Thyroid gland (tissue), 4 donors: ENCODE data around the gene ZNF777. TPM values are rescaled to one million over a fixed set of nuclear protein-coding genes. Genes with fewer than 3 reads are reported as not detected.
A peak's percentile ranks its signal among the peaks of the same experiment; 100 is the strongest.

Experiments used
- DNase-seq, 2 donors: peaks; one replicate each; pipeline ENCODE4 v3.0.0-alpha.2; 2019
- H3K27ac ChIP-seq, 3 donors: fragments of 200-600 bp; sonication (generic); 1 replicate in 2 of 3; 2 replicates in 1 of 3; pipeline ENCODE4 v1.5.1; 2016 to 2019; ENCODE audit warnings: mild to moderate bottlenecking in 1 of 3, moderate library complexity in 1 of 3
- H3K27me3 ChIP-seq: fragments of 200-600 bp; sonication (generic); one replicate; pipeline ENCODE4 v1.5.1; 2019
- H3K36me3 ChIP-seq, 2 donors: fragments of 200-600 bp; sonication (generic); one replicate each; pipeline ENCODE4 v1.5.1; 2016 to 2019
- H3K4me1 ChIP-seq, 2 donors: fragments of 200-600 bp; sonication (generic); one replicate each; pipeline ENCODE4 v1.5.1; 2017 to 2019
- H3K4me3 ChIP-seq, 3 donors: fragments of 200-600 bp; sonication (generic); replicated peaks in 1 of 3; 1 replicate in 2 of 3; 2 replicates in 1 of 3; pipeline ENCODE4 v1.5.1; 2016; ENCODE audit warnings: mild to moderate bottlenecking in 1 of 3
- H3K9me3 ChIP-seq: fragments of 200-600 bp; sonication (generic); one replicate; pipeline ENCODE4 v1.5.1; 2017
- POLR2A ChIP-seq, 2 donors: fragments of 450-650 bp; IDR thresholded peaks; one replicate each; pipeline ENCODE4 v1.6.1; 2017; ENCODE audit warnings: antibody characterized with exemption in 2 of 2, mild to moderate bottlenecking in 2 of 2, moderate library complexity in 1 of 2
- WGBS, 2 donors: methylation state at CpG; one replicate each; pipeline ENCODE4 v1.1.5; 2017; 5-methylcytosine and 5-hydroxymethylcytosine counted together
- intact Hi-C: fragments of 100-400 bp; cut with DNase I; formaldehyde crosslinking; loops from one replicate; pipeline ENCODE4 v1.15.1; 2023
- total RNA-seq, 4 donors: library from RNA; depleted of rRNA; stranded (reverse); fragments of >200 nt; gene quantifications; one replicate each; pipeline ENCODE4 v1.2.3, GENCODE V29; 2016
- TF ChIP-seq, protein P1 (sequence below), 6 experiments: fragments of 200-600 bp in 3 of 6; fragments of 450-650 bp in 3 of 6; sonication (generic) in 3 of 6; IDR thresholded peaks; one replicate each; pipeline ENCODE4 v1.5.1; 2016 to 2019; ENCODE audit warnings: antibody characterized with exemption in 6 of 6, mild to moderate bottlenecking in 2 of 6, inconsistent platforms in 1 of 6, moderate library complexity in 1 of 6

ZNF777 gene
- total RNA-seq, 4 donors from 2014 or later = 9.0 to 14.9 (median 12.1) TPM

DNA sequence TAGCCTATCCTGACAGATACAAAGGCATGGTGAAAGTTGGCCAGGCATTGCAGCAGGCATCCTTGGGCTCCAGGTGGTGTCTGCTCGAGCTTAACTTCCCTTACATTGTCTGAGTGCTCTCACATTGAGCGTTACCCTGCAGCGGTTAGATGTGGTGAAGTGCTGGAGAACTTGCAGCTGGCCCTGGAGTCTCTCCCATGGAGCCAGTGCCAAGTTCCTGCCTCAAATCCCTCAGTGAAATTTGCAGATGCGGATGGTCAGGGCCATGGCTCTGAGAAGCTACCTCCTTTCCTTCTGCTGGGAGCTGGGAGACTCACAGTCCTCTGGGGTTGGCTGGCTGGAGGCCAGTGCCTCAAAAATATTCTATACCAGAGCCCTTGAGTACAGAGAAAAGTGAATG is 40.0 kb upstream of the ZNF777 start:
- H3K4me1 ChIP-seq = peaks cover under 1 to 5% of the 10 kb centered on the region in 2 donors
- 55 to 76% methylated on average over 3 to 4 of the region's 4 CpGs for WGBS, 2 donors
- no peak for DNase-seq
- no peaks in the 10 kb centered on the region for H3K27me3 ChIP-seq
- H3K36me3 ChIP-seq = no peaks in the 10 kb centered on the region
- TF ChIP-seq, protein P1, sequence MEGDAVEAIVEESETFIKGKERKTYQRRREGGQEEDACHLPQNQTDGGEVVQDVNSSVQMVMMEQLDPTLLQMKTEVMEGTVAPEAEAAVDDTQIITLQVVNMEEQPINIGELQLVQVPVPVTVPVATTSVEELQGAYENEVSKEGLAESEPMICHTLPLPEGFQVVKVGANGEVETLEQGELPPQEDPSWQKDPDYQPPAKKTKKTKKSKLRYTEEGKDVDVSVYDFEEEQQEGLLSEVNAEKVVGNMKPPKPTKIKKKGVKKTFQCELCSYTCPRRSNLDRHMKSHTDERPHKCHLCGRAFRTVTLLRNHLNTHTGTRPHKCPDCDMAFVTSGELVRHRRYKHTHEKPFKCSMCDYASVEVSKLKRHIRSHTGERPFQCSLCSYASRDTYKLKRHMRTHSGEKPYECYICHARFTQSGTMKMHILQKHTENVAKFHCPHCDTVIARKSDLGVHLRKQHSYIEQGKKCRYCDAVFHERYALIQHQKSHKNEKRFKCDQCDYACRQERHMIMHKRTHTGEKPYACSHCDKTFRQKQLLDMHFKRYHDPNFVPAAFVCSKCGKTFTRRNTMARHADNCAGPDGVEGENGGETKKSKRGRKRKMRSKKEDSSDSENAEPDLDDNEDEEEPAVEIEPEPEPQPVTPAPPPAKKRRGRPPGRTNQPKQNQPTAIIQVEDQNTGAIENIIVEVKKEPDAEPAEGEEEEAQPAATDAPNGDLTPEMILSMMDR (IDR thresholded peaks at IDR 0.05) = no peak
- TF ChIP-seq POLR2A (IDR thresholded peaks at IDR 0.05) = no peak
- intact Hi-C loops = no loop called here
- H3K9me3 ChIP-seq = no peaks in the 10 kb centered on the region
- no peak overlapping the region for H3K27ac ChIP-seq
- no peak overlapping the region for H3K4me3 ChIP-seq

DNA sequence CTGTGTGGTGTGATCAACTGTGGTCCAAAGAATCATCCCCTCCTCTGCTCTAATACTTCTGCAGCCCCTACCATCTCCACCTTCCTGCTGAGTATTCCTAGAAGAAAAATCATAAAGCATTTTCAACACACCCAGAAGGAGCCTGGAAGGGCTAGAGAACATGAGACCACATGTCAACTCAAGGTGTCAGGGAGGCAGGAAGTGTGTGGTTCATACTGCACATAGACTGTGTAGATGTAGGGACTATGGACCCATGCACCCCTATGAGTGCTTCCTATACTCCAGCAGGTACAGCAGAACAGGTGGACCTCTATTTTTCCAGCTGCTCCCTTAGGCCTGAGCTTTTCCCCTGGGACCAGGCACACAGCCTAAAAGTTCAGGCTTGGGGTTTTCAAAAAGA is 39.3 kb upstream of the ZNF777 start:
- H3K4me1 ChIP-seq = peaks cover 7 to 12% of the 10 kb centered on the region in 2 donors
- intact Hi-C loops = no loop called here
- TF ChIP-seq, protein P1 (IDR thresholded peaks at IDR 0.05) = no peak
- no peak for TF ChIP-seq POLR2A (IDR thresholded peaks at IDR 0.05)

DNA sequence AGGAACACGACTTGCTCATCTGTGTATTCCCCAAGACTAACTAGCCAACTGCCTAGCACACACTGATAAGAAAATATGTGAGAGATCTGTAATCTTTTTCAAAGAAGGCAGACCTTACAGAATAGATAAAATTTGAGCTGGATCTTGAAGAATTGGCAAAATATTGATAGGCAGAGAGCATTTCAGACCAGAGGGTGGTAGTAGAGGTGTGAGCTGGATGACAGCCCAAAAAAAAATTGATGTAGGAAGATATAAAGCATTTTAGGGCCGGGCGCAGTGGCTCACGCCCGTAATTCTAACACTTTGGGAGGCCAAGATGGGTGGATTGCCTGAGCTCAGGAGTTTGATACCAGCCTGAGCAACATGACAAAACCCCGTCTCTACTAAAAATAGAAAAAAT is 37.9 kb upstream of the ZNF777 start:
- Histone ChIP-seq H3K27me3 (no peaks in the 10 kb centered on the region), H3K36me3 (peaks cover 3% of the 10 kb centered on the region in 2 donors), H3K4me1 (peaks cover 9 to 14% of the 10 kb centered on the region in 2 donors), H3K27ac (no peak overlapping the region), H3K4me3 (no peak overlapping the region), H3K9me3 (no peaks in the 10 kb centered on the region)
- TF ChIP-seq, protein P1 (IDR thresholded peaks at IDR 0.05) = no peak
- TF ChIP-seq POLR2A (IDR thresholded peaks at IDR 0.05) = no peak
- intact Hi-C loops = no loop called here
- no peak for DNase-seq
- WGBS, 2 donors = 91 to 93% methylated on average over 6 of the region's 6 CpGs

More for the DNA sequence above, 39.3 kb upstream of the ZNF777 start:
- no peak for DNase-seq
- Histone ChIP-seq H3K27me3 (no peaks in the 10 kb centered on the region), H3K36me3 (no peaks in the 10 kb centered on the region), H3K27ac (no peak overlapping the region), H3K4me3 (no peak overlapping the region), H3K9me3 (no peaks in the 10 kb centered on the region)

DNA sequence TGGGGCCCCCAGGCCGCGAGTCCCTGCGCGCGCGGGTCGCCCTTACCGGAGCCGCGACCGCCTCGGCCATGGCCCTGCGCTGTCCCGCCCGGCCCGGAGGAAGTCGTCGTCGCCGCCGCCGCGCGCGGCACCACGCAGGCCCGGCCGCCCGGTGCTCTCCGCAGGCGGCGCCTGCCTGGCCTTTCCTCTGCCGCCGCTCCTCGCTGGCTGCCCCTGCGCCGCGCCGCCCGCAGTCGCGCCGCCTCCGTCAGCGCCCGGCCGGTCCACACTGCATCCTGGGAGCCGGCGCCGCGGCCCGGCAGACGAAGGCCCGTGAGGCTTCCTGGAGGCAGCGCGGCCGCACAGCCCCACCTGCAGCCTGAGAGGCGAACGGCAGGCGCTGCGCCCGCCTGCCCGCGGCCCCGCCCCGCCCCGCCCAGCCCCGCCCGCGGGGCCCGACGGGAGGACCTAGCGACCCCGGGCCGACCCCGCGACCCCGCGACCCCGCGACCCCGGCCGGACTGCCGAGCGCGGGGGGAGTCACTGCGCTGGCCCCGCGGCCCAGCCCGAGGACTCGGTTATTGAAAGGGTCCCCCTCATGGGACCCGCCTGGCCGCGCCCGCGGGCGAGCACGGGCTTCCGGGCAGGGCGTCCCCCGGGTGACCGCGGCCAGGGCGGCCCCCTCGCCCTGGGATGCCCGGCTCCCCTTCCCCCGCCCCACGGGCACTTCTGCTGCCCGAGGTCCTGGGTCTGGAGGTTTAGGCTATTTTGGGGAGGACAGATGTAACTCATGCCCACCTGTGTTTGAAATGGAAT is 36.8 kb upstream of the ZNF777 start, which contains the start of gene ZNF746:
Gene ZNF746, minus strand, starts transcription at position 343 of the 795 bp plus-strand sequence. Its CDS starts 273 bp downstream, at position 70.
- no peaks in the 10 kb centered on the region for H3K27me3 ChIP-seq
- H3K27ac ChIP-seq = peak within 1 kb of the TSS; percentile 55 to 89 (median 81)
- 0% methylated on average over 10 of the region's 109 CpGs; no CpG with 5 or more reads in 1 of the 2 donors for WGBS, 2 donors
- H3K4me3 ChIP-seq = peak within 1 kb of the TSS; percentile 6 to 65 (median 64)
- H3K4me1 ChIP-seq = peaks cover 9 to 14% of the 10 kb centered on the region in 2 donors
- intact Hi-C loops = no loop called here
- TF ChIP-seq POLR2A (IDR thresholded peaks at IDR 0.05) = peak in 1 of 2 donors; percentile 63
- TF ChIP-seq, protein P1 (IDR thresholded peaks at IDR 0.05) = peak in 3 of 6 experiments; percentile 76 to 91 (median 79)
- H3K9me3 ChIP-seq = no peaks in the 10 kb centered on the region
- peak; percentile 76 to 81 for DNase-seq
- peaks cover 14% of the 10 kb centered on the region in 2 donors for H3K36me3 ChIP-seq
